Activated naive CD8-positive, alpha-beta T cell treated with anti-CD3 and anti-CD28 coated beads, Interleukin-2, amount 50 U/mL, for 16 hours (primary cell): ENCODE data around the gene MCTP2.

Experiments used
- DNase-seq: peaks from one replicate; pipeline ENCODE4 v3.0.0-alpha.2; 2020; ENCODE audit warnings: low read depth, low spot score

MCTP2 gene

GRCh38 chr15:94298364-94298763 is 67.0 kb downstream of the MCTP2 start:
- DNase-seq, result no peak

- DNase-seq, result no peak
Measured at GRCh38 chr15:94300612-94301011, 69.3 kb downstream of the MCTP2 start.

GRCh38 chr15:94305133-94305532 is 73.8 kb downstream of the MCTP2 start:
- DNase-seq, result no peak

- DNase-seq, result no peak
Measured at GRCh38 chr15:94306700-94307650, 75.6 kb downstream of the MCTP2 start.

DNA sequence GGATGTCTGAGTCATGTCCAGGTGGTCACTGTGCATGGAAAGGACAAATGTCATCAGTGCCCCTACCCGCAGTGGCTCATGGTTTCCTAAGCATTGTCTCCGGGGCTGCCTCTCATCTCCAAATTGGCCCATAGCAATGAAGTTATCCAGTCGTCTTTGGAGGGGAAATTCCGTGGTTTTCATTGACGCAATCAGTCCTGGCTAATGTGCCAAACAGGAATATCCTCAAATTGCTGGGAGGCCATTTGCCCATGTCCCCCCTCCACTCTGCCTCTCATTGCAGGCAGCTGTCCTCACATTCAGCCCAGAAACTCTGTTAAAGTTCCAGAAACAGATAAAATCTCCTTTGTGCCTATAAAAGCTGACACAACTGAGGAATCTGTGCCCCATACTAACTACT is 81.6 kb downstream of the MCTP2 start:
- no peak for DNase-seq

- DNase-seq, result no peak
Measured at GRCh38 chr15:94314639-94315038, 83.3 kb downstream of the MCTP2 start.

GRCh38 chr15:94317211-94317610 is 85.8 kb downstream of the MCTP2 start:
- DNase-seq, result no peak

DNA sequence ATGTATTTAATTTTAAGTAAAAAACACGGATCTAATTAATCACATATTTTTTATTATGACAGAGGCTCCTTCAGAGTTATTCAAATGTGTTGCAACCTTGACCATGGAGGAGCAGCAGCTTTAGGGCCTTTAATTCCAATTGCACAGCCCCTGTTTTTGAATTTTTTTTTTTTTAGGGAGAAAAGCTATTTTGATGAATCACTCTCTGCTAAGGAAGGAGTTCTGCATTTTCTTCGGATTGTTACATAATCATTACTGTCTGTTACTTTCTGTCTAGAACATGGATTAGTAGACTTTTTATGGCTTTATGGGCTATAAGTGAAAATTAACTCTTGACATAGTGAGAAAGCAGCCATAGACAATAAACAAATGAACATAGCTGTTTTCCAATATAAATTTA is 90.8 kb downstream of the MCTP2 start:
- no peak for DNase-seq

DNA sequence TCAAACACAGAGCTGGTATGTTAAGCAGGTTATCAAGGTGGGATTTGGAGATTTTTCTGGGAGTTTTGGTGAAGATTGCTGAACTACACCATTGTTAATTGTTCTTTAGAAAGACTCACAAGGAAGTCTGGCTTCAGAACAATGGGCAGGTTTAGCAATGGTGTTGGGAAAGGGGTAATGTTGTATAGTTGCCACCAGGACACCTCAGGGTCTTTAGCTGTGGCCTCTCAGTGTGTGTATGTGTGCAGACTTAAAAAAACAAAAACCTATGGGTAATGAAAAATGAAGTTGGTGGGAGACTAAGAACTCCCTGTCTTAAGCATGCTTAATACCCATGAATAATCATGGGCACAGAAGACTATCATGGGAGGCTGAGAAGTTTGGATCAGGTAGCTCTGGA is 91.7 kb downstream of the MCTP2 start:
- no peak for DNase-seq

GRCh38 chr15:94324117-94324826 is 92.9 kb downstream of the MCTP2 start:
- DNase-seq, result no peak

DNA sequence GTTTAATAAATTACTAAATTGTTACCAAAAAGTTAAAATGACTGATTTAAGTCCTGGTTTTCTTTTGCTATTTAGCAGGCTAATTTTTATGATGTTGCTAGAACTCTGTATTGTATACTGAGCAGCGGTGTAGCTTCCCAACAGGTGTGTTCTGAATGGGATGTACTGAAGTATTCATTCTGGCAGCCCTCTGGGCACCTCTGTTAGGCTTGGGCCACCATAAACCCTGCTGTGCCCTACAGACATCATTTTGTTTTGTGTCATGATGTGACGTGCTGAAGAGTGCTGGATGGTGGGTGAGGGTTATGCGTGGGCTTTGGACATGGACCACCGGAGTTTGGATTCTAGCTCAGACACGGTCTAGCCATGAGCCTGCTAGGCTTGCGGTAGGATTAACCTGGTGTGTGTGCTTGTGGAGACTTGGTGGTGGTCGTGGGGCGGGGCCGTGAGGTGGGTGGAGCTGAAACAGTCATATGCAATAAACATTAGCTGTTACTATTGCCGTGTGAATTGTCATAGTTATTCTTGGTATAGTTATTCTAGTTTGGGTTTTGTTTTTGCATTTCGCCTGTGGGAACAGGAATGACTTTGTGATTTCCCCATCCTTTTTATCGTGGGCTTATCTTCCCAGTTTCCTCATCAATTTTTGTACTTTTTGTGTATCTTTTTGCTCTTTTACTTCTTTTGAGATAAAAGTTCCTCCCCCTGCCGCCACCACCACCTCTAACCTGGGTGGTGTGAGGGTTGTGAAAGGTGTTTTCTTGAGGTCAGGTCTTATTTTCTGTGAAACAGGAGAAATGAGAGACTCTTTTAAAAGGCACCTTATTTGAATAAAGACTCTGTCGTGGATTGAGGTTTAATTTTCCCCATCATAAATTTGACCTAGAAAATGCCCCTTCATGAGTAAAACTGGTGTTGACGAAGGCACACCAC is 93.7 kb downstream of the MCTP2 start:
- DNase-seq, result no peak

GRCh38 chr15:94327356-94327936 is 96.1 kb downstream of the MCTP2 start:
- DNase-seq, result no peak

- DNase-seq, result no peak
Measured at GRCh38 chr15:94331731-94332130, 100.4 kb downstream of the MCTP2 start.

DNA sequence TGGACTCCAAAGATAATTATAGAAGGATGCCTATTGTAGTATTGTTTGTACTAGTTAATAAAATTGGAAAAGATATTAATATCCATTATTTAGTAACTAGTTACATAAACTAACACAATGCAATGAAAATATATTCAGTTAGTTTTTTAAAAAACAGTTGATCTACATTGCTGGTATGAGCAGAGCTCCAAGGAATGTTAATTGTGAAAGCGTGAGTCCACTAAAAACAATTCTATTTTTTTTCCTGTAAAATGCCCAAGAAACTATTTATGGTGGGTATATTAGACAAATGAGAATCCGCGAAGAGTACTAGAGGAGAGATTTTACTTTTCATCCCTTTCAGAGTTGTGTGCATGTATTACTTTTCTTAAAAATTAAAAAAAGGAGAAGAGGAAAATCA is 104.3 kb downstream of the MCTP2 start:
- no peak for DNase-seq

GRCh38 chr15:94336817-94337467 is 105.6 kb downstream of the MCTP2 start:
- DNase-seq, result no peak

- DNase-seq, result no peak
Measured at GRCh38 chr15:94338243-94338846, 107.0 kb downstream of the MCTP2 start.

- DNase-seq, result no peak
Measured at GRCh38 chr15:94346282-94346681, 114.9 kb downstream of the MCTP2 start.

GRCh38 chr15:94348084-94348483 is 116.7 kb downstream of the MCTP2 start:
- no peak for DNase-seq

GRCh38 chr15:94351031-94351535 is 119.7 kb downstream of the MCTP2 start:
- no peak for DNase-seq
